ENCODE data around the gene HOXC12.

HOXC12 gene

GRCh38 chr12:53987787-53988230 lies 33.1 kb downstream of the HOXC12 start:
- ATAC-seq: no peak

GRCh38 chr12:53988541-53989226 lies 34.0 kb downstream of the HOXC12 start:
- no peak for TF ChIP-seq BACH2 (CRISPR knock-in tag; IDR thresholded peaks at IDR 0.05; ENCODE audit: borderline replicate concordance)
- no peak for TF ChIP-seq SNAI2 (CRISPR knock-in tag; IDR thresholded peaks at IDR 0.05)
- TF ChIP-seq ESRRG (CRISPR knock-in tag; IDR thresholded peaks at IDR 0.05): no peak
- TF ChIP-seq OSR1 (CRISPR knock-in tag; IDR thresholded peaks at IDR 0.05): no peak
- TF ChIP-seq ZNF8 (CRISPR knock-in tag; IDR thresholded peaks at IDR 0.05): no peak
- no peak for TF ChIP-seq PPARA (CRISPR knock-in tag; IDR thresholded peaks at IDR 0.05; ENCODE audit: borderline replicate concordance)
- TF ChIP-seq CREB5 (CRISPR knock-in tag; IDR thresholded peaks at IDR 0.05; ENCODE audit: low read depth): no peak
- TF ChIP-seq ZFP30 (CRISPR knock-in tag; IDR thresholded peaks at IDR 0.05): no peak
- ATAC-seq: peak; percentile 2; the same call in 2 of the 3 replicates

More at GRCh38 chr12:53987787-53988230, 33.1 kb downstream of the HOXC12 start:
- TF ChIP-seq, protein P1, sequence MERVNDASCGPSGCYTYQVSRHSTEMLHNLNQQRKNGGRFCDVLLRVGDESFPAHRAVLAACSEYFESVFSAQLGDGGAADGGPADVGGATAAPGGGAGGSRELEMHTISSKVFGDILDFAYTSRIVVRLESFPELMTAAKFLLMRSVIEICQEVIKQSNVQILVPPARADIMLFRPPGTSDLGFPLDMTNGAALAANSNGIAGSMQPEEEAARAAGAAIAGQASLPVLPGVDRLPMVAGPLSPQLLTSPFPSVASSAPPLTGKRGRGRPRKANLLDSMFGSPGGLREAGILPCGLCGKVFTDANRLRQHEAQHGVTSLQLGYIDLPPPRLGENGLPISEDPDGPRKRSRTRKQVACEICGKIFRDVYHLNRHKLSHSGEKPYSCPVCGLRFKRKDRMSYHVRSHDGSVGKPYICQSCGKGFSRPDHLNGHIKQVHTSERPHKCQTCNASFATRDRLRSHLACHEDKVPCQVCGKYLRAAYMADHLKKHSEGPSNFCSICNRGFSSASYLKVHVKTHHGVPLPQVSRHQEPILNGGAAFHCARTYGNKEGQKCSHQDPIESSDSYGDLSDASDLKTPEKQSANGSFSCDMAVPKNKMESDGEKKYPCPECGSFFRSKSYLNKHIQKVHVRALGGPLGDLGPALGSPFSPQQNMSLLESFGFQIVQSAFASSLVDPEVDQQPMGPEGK (CRISPR knock-in tag; IDR thresholded peaks at IDR 0.05; ENCODE audit: borderline replicate concordance): no peak
- TF ChIP-seq TCF4 (CRISPR knock-in tag; IDR thresholded peaks at IDR 0.05; ENCODE audit: borderline replicate concordance) (no peak), ARNTL (CRISPR knock-in tag; IDR thresholded peaks at IDR 0.05; ENCODE audit: borderline replicate concordance, low read depth) (no peak), ZC3H10 (CRISPR knock-in tag; IDR thresholded peaks at IDR 0.05) (no peak), CREB5 (CRISPR knock-in tag; IDR thresholded peaks at IDR 0.05; ENCODE audit: low read depth) (no peak), TOX (CRISPR knock-in tag; IDR thresholded peaks at IDR 0.05; ENCODE audit: borderline replicate concordance) (no peak), BACH2 (CRISPR knock-in tag; IDR thresholded peaks at IDR 0.05; ENCODE audit: borderline replicate concordance) (no peak), GLIS3 (CRISPR knock-in tag; IDR thresholded peaks at IDR 0.05) (no peak), RARB (CRISPR knock-in tag; IDR thresholded peaks at IDR 0.05) (no peak)

- peak; percentile 48 for ATAC-seq
- TF ChIP-seq ISL1 (CRISPR knock-in tag; IDR thresholded peaks at IDR 0.05): no peak
Measured at GRCh38 chr12:53989227-53990113, 34.8 kb downstream of the HOXC12 start.

DNA sequence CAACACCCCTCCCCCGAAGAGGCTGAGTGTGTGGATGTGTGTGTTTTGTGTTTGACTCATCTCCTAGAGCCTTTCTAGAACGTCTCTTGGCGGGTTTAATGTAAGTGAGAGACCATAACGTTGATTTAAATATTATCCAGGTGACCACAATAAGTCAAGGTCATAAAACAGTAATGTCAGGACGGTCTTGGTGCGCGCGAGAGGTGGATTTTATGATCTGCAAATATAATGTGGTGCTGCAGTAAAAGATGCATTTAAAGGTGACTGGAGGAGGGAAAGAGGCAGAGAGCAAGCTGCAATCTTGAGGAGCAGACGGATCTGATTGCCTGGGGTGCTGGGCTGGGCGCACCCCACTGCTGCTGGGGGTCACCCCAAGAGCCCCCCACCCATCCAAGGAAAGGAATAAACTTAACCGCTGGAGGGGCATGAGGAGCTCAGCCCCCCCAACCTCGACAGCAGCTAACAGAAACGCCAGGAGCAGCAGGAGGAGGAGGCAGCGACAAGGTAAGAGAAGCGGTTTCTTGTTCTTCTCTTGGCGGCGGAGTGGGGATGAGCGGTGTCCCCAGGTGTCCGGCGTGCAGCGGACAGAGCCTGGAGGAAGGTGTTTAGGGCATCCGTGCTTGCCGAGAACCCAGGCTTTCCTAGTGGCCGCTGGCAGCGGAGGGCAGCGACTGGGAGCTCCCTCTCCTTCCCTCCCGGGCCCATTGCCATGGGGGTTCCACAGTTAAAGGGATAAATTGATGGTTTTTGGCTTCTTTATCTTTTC lies 35.8 kb downstream of the HOXC12 start:
- no peak; the same call in 2 of the 3 replicates for ATAC-seq
- TF ChIP-seq CREB5 (CRISPR knock-in tag; IDR thresholded peaks at IDR 0.05; ENCODE audit: low read depth): no peak
- no peak for TF ChIP-seq SNAI2 (CRISPR knock-in tag; IDR thresholded peaks at IDR 0.05)
- TF ChIP-seq ZFP3 (CRISPR knock-in tag; IDR thresholded peaks at IDR 0.05): no peak
- TF ChIP-seq TSHZ2 (CRISPR knock-in tag; IDR thresholded peaks at IDR 0.05): no peak
- no peak for TF ChIP-seq CSDC2 (CRISPR knock-in tag; IDR thresholded peaks at IDR 0.05)
- no peak for TF ChIP-seq ISL1 (CRISPR knock-in tag; IDR thresholded peaks at IDR 0.05)
- TF ChIP-seq ZC3H10 (CRISPR knock-in tag; IDR thresholded peaks at IDR 0.05): no peak
- TF ChIP-seq OSR1 (CRISPR knock-in tag; IDR thresholded peaks at IDR 0.05): no peak
- no peak for TF ChIP-seq ZNF70 (CRISPR knock-in tag; IDR thresholded peaks at IDR 0.05)
- no peak for TF ChIP-seq ESRRG (CRISPR knock-in tag; IDR thresholded peaks at IDR 0.05)
- TF ChIP-seq RARB (CRISPR knock-in tag; IDR thresholded peaks at IDR 0.05): no peak
- TF ChIP-seq, protein P2, sequence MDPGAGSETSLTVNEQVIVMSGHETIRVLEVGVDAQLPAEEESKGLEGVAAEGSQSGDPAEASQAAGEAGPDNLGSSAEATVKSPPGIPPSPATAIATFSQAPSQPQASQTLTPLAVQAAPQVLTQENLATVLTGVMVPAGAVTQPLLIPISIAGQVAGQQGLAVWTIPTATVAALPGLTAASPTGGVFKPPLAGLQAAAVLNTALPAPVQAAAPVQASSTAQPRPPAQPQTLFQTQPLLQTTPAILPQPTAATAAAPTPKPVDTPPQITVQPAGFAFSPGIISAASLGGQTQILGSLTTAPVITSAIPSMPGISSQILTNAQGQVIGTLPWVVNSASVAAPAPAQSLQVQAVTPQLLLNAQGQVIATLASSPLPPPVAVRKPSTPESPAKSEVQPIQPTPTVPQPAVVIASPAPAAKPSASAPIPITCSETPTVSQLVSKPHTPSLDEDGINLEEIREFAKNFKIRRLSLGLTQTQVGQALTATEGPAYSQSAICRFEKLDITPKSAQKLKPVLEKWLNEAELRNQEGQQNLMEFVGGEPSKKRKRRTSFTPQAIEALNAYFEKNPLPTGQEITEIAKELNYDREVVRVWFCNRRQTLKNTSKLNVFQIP (CRISPR knock-in tag; IDR thresholded peaks at IDR 0.05; ENCODE audit: borderline replicate concordance, low read depth): no peak
- TF ChIP-seq PPARA (CRISPR knock-in tag; IDR thresholded peaks at IDR 0.05; ENCODE audit: borderline replicate concordance): no peak
- TF ChIP-seq ZFP30 (CRISPR knock-in tag; IDR thresholded peaks at IDR 0.05): no peak
- TF ChIP-seq TCF4 (CRISPR knock-in tag; IDR thresholded peaks at IDR 0.05; ENCODE audit: borderline replicate concordance): no peak
